A549 (cell line): Measurements from ENCODE around the gene CNTF.

Source experiments
- CTCF ChIP-seq: fragments of >200 bp; sonication (Bioruptor Twin); formaldehyde crosslinking; IDR thresholded peaks from 3 replicates; pipeline ENCODE4 v1.5.1; 2016
- SREBF2 ChIP-seq: fragments of 450-650 bp; IDR thresholded peaks from 2 replicates; pipeline ENCODE4 v1.6.1; 2014; ENCODE audit warnings: mild to moderate bottlenecking, moderate library complexity

- TF ChIP-seq SREBF2 (no peak), CTCF (no peak)
These were observed 42.2 kb upstream of the CNTF start for GRCh38 chr11:58580311-58580710.
